NT2/D1 (cell line): ENCODE data around the gene FAM222B.

Source experiments
- SUZ12 ChIP-seq: IDR thresholded peaks from 2 replicates; pipeline ENCODE4 v1.6.1; 2011; ENCODE audit not compliant: insufficient read length, insufficient read depth; ENCODE audit errors: extremely low read depth
- YY1 ChIP-seq: IDR thresholded peaks from 2 replicates; pipeline ENCODE4 v1.6.1; 2011; ENCODE audit not compliant: insufficient read length, insufficient read depth

- TF ChIP-seq YY1 (no peak), SUZ12 (no peak)
These were observed 103.8 kb downstream of the FAM222B start for GRCh38 chr17:28738680-28739384.
